Mesenteric fat pad (tissue), 1 donor: ENCODE measurements around the gene FBXO41. TPM values are rescaled to one million over a fixed set of nuclear protein-coding genes. Genes with fewer than 3 reads are reported as not detected.
A peak's percentile ranks its signal among the peaks of the same experiment; 100 is the strongest.

ENCODE experiments used
- DNase-seq: peaks from one replicate; pipeline ENCODE4 v3.0.0-alpha.2; 2020; ENCODE audit warnings: low spot score
- total RNA-seq: library from RNA; stranded (reverse); fragmentation: NEBNext Ultra II Directional; extraction: Animal tissue kit (Norgen Biotek cat#: 25700); gene quantifications from one replicate; pipeline ENCODE4 v1.2.1, GENCODE V29; 2021
- donor health status: DM: yes; HTN: yes; CAD: no.

Gene FBXO41
- total RNA-seq, 1 donor from 2014 or later = 1.7 TPM

- peak; percentile 12 for DNase-seq
Measured at GRCh38 chr2:73250872-73251846, 33.1 kb downstream of the FBXO41 start.

- DNase-seq = no peak
Measured at GRCh38 chr2:73249636-73250035, 34.6 kb downstream of the FBXO41 start.

GRCh38 chr2:73246850-73247249 lies 37.4 kb downstream of the FBXO41 start:
- no peak for DNase-seq

- DNase-seq = no peak
Measured at GRCh38 chr2:73244580-73244979, 39.7 kb downstream of the FBXO41 start.

- no peak for DNase-seq
Measured at GRCh38 chr2:73243884-73244570, 40.3 kb downstream of the FBXO41 start.

GRCh38 chr2:73239776-73240175 lies 44.5 kb downstream of the FBXO41 start:
- no peak for DNase-seq

- no peak for DNase-seq
Measured at GRCh38 chr2:73238976-73239375, 45.3 kb downstream of the FBXO41 start.

GRCh38 chr2:73238149-73238548 lies 46.1 kb downstream of the FBXO41 start:
- no peak for DNase-seq

GRCh38 chr2:73237168-73237567 lies 47.1 kb downstream of the FBXO41 start:
- no peak for DNase-seq

- DNase-seq = no peak
Measured at GRCh38 chr2:73235315-73236028, 48.8 kb downstream of the FBXO41 start.

GRCh38 chr2:73233932-73234832 lies 50.1 kb downstream of the FBXO41 start, which contains the start of gene CCT7:
Gene CCT7, plus strand, starts transcription at chr2:73234308. Its CDS starts 71 bp downstream, at chr2:73234379.
- DNase-seq = peak; percentile 92

GRCh38 chr2:73233154-73233931 lies 50.9 kb downstream of the FBXO41 start, which contains the start of gene PRADC1:
Gene PRADC1, minus strand, starts transcription at chr2:73233239. Its CDS starts 79 bp downstream, at chr2:73233160.
- DNase-seq = peak; percentile 99

- DNase-seq = no peak
Measured at GRCh38 chr2:73232403-73233153, 51.7 kb downstream of the FBXO41 start.

- DNase-seq = no peak
Measured at GRCh38 chr2:73228631-73229030, 55.6 kb downstream of the FBXO41 start.

GRCh38 chr2:73227086-73227485 lies 57.2 kb downstream of the FBXO41 start:
- no peak for DNase-seq

GRCh38 chr2:73225513-73226360 lies 58.5 kb downstream of the FBXO41 start:
- no peak for DNase-seq

- no peak for DNase-seq
Measured at GRCh38 chr2:73223821-73224220, 60.5 kb downstream of the FBXO41 start.

GRCh38 chr2:73218298-73218697 lies 66.0 kb downstream of the FBXO41 start:
- no peak for DNase-seq
